ENCODE measurements around the gene MRPS10.

DNA sequence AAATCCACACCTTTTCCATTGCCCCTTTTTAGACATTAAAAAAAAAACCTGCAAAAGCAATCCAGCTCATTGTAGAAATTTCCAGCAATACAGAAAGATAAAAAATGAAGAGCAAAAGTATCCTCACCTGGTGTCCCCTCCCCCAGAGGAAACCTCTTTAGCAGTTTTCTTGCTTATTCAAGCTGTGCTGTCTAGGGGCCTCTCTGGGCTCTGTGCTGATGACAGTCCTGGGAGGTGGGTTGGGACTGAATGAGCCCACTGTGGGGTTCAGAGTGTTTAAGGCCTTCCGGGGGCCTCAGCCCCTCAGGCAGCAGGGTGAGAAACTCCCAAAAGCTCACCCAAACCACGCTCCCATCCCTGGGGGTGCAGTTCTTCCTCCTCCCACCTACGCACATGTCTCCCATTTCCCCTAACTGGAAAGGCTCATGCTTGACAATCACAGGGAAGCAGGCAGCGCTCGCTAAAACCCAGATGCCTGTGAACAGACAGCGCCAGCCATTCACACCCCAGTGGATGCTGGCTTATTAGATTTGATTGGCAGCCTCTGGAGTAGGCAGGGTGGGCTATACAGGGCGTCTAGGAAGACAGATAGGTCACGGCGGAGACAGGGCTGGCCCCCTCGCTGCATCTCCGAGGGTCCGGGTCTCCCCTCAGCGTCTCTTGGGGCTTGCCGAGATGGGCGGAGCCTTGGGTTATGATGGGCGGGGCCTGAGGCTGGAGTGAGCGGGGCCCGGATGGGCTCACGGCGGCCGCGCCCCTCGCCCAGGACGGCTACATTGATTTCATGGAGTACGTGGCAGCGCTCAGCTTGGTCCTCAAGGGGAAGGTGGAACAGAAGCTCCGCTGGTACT is 39.9 kb downstream of the MRPS10 start:
- TF ChIP-seq GATA3 (IDR thresholded peaks at IDR 0.05; ENCODE audit: borderline replicate concordance), result no peak
- no peak for TF ChIP-seq RCOR1 (IDR thresholded peaks at IDR 0.05; ENCODE audit: low read depth, low read length)
